T-helper 1 cell (primary cell): ENCODE measurements around the gene RCBTB2.

Experiments used
- DNase-seq, 5 donors: peaks; one replicate each; pipeline ENCODE4 v3.0.0-alpha.2; 2012 to 2020

Gene RCBTB2

GRCh38 chr13:48563626-48564025 is 30.7 kb upstream of the RCBTB2 start:
- no peak for DNase-seq

GRCh38 chr13:48562296-48563066 is 29.6 kb upstream of the RCBTB2 start:
- peak; percentile 17 to 96 (median 52) for DNase-seq

- peak in 1 of 5 donors; percentile 69 for DNase-seq
Observed at GRCh38 chr13:48561466-48562235, 28.8 kb upstream of the RCBTB2 start.

GRCh38 chr13:48560657-48561337 is 27.9 kb upstream of the RCBTB2 start:
- peak in 1 of 5 donors; percentile 70 for DNase-seq

DNA sequence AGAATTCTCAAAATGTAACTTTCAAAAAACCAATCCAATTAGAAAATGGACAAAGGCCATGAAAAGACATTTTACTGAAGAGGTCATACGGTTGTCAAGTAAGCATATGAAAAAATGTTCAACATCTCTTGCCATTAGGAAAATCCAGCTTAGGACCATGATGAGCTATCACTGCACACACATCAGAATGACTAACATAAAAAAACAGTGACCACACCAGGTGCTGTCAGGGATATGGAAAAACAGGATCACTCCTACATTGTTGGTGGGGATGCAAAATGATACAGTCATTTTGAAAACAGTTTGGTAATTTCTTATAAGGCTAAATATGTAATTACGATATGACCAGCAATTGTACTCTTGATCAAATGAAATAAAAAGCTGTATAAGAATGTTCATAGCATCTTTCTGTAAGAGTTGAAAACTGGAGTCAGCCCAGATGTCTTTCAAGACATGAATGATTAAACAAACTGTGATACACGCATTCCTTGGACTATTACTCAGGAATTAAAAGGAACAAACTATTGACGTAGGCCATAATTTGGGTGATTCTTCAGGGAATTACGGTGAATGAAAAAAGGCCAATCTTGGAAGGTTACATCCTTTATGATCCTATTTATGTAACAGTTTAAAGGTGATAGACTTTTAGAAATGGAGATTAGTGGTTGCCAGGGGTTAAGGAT is 26.9 kb upstream of the RCBTB2 start:
- DNase-seq = no peak

- DNase-seq = no peak
Observed at GRCh38 chr13:48556817-48557216, 23.9 kb upstream of the RCBTB2 start.

GRCh38 chr13:48555441-48555840 is 22.6 kb upstream of the RCBTB2 start:
- DNase-seq = no peak

- DNase-seq = peak in 1 of 5 donors; percentile 20
Observed at GRCh38 chr13:48551329-48551728, 18.4 kb upstream of the RCBTB2 start.

- no peak for DNase-seq
Observed at GRCh38 chr13:48549658-48550057, 16.8 kb upstream of the RCBTB2 start.

DNA sequence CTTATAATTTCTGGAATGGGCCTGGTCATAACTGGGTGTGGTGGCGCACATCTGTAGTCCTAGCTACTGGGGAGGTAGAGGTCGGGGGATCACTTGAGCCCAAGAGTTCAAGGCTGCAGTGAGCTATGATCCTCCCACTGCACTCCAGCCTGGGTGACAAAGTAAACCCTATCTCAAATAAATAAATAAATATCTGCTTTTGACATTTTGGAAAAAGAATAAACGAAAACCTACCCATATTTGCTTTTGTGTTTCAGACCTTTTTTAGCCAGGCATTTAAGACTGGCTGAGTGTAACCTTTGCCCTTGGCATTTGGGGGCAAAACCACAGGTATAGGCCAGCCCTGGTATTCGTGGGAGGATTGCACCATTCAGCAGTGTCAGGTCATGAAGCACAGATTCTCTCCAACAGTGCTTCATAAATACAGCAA is 14.8 kb upstream of the RCBTB2 start:
- no peak for DNase-seq

DNA sequence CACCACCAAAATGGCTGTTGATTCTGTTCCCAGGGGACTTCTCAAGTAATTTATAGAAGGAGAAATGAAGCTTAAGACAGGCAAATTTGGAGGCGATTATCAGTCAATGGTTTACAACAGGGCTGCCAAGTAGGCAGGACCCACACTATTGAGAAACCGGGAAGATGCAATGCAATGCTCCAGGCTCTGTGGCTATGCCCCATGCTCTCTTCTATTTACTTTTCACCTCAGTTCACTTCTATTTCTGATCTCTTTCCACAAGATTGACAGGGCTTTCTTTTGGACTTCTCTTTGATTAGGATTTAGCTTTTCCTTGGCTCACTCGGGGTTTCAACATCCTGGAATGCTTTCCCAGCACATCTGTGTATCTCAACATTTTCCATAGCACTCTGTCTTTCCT is 12.7 kb upstream of the RCBTB2 start:
- no peak for DNase-seq

DNA sequence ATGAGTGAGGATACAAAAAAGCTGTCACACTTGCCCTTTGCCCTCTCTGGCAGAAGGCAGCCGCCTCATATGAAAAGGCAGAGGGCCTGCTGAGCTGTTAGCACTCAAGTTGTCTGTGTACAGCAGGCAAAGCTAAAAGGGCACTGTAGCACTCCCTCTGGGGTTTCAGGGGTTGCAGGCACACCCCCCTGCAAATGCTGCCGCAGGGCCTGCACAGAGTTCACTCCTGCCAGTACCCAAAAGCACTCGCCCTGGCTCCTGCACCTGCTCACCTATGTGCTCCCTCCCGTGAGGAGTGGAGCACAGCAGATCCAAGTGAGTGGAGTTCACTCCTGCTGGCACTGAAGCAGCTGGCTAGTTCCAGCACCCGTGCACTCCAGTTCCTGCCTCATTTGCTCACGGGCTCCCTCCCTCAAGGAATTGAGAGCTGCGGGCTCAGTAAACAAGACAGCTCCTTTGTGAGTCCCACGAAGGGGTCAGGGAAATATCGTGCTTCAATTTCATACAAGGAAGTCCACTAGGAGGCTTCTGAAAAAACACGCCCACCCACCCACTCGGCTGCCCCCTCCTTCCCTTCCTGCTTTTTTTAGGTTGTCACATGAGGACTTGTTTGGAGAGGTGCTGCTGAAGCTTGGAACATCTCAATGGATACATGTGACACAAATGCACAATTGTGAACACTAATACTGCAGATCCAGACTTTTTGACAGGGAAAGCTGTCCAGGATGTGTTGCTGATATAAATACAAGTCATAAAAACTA is 9.9 kb upstream of the RCBTB2 start:
- no peak for DNase-seq

- DNase-seq = no peak
Observed at GRCh38 chr13:48542138-48542537, 9.3 kb upstream of the RCBTB2 start.

GRCh38 chr13:48539550-48539949 is 6.7 kb upstream of the RCBTB2 start:
- no peak for DNase-seq

GRCh38 chr13:48536621-48537250 is 3.9 kb upstream of the RCBTB2 start:
- DNase-seq = no peak

DNA sequence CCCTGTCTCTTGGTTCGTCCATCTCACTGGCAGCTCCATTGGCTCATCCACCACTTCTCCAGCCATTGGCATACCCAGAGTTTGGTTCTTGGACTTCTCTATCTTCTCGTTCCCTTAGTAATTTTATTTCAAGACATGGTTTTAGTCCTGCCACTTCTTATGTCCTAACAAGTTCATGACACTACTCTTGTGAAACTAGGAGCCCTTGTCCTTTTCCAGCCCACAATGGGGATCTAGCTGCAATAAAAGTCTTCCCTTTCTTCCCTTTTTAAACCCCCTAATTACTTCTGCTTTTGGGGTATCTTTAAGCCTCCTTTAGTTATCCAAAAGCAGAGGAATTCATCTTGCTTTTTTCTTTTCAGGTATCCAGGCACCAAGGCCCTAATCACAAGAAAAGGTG is 2.9 kb upstream of the RCBTB2 start:
- no peak for DNase-seq

- DNase-seq = no peak
Observed at GRCh38 chr13:48534911-48535501, 2.1 kb upstream of the RCBTB2 start.

DNA sequence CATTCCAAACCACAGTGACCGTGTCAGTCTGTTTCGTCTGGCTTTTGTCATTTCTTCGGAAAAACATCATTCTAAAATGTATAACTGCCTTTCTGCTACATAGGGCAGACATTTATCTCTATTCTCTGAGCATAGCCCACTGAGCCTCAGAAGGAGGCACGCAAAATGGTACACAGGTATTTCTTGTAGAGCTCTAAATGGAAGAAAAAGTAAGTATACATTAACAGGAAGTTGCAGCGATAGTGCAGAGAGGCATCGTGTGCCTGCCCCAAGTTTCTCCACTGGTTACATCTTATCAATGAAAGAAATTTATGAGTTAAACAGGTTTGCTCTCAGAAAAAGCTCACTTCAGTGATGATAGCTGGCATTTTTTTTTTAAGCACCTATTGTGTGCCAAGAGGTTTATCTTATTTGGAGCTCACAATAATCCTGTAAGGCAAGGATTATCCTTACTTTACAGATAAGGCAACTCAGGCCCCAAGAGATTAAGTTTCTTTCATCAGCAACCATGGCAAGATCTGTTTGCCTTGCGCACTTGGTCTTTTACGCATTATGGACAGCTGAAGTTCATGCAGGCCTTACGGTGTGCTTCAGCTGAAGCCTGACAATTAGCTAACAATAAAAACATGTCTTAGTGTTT is 1.2 kb upstream of the RCBTB2 start:
- DNase-seq = peak in 1 of 5 donors; percentile 20

DNA sequence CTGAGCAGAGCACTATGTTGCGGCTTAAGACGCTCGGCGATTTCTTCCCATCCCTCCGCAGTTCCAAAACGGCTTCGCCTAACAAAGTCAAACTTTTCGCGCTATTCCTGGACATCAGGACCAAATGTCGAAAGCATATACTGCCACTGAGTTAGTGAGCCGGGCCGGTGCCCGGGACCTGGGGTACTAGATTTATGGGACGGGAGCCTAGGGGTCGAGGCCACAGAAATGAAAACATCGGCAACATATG is 699 bp downstream of the RCBTB2 start:
- no peak for DNase-seq

GRCh38 chr13:48531416-48532255 is 1.2 kb downstream of the RCBTB2 start:
- peak in 2 of 5 donors; percentile 8 to 48 for DNase-seq
